ENCODE measurements around the gene ZNF77.

Gene ZNF77

DNA sequence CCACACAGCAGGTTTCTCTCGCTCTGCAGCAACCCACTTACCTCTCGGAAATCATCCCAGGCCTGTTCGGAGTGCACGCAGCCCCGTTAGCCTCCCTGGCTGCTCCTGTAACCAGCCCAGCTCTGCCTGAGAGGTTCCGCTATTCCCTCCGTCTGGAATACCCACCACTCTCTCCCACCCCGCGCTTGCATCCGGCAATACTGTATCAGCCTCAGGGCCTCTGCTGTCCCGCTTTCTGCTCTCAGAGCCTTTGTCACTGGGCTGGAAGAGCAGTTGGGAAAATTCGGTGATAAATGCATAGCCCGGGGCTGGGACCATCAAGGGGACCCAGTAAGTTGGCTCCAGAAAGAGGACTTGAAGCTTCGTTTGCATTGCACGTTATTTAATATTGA, 31.8 kb upstream of the ZNF77 start:
- peaks cover 27% of the 10 kb centered on the region for H3K4me1 Mint-ChIP-seq
- peaks cover 100% of the 10 kb centered on the region for H3K27me3 Mint-ChIP-seq (ENCODE audit: low read depth, poor library complexity)
- peak overlapping the region; percentile 66 for H3K4me3 Mint-ChIP-seq
- no peaks in the 10 kb centered on the region for H3K9me3 Mint-ChIP-seq
- H3K36me3 Mint-ChIP-seq (ENCODE audit: low read depth): no peaks in the 10 kb centered on the region
- TF ChIP-seq, protein P1, sequence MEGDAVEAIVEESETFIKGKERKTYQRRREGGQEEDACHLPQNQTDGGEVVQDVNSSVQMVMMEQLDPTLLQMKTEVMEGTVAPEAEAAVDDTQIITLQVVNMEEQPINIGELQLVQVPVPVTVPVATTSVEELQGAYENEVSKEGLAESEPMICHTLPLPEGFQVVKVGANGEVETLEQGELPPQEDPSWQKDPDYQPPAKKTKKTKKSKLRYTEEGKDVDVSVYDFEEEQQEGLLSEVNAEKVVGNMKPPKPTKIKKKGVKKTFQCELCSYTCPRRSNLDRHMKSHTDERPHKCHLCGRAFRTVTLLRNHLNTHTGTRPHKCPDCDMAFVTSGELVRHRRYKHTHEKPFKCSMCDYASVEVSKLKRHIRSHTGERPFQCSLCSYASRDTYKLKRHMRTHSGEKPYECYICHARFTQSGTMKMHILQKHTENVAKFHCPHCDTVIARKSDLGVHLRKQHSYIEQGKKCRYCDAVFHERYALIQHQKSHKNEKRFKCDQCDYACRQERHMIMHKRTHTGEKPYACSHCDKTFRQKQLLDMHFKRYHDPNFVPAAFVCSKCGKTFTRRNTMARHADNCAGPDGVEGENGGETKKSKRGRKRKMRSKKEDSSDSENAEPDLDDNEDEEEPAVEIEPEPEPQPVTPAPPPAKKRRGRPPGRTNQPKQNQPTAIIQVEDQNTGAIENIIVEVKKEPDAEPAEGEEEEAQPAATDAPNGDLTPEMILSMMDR (IDR thresholded peaks at IDR 0.05): no peak
- no peak for DNase-seq
- no peak overlapping the region for H3K27ac Mint-ChIP-seq

DNA sequence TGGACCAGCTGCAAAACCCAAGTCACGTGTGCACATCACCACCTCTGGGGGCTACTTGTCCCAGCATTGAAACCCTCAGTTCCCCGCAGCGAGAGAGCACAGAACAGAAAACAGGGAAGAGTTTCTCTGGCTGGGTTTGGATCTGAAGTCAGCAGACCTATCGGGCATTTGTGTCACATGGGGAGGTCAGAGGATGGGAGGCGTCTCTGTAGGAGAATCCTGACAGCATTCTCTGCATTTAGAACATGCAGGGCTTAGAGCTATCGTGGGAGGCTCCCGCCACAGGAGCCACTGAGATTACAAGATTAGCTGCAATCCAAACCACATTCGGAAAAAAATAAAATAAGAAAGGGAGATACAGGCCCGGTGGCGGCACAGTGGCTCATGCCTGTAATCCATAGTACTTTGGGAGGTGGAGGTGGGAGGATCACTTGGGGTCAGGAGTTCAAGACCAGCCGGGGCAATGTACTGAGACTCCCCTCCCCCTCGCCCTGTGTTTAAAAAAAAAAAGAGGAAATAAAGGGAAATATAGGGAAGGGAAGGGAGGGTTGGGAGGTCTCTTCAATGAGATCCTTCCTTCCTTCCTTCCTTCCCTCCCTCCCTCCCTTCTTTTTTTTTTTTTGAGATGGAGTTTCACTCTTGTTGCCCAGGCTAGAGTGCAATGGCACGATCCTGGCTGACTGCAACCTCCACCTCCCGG, 29.7 kb upstream of the ZNF77 start:
- TF ChIP-seq, protein P1 (IDR thresholded peaks at IDR 0.05): no peak
- Mint-ChIP-seq H3K27ac (no peak overlapping the region), H3K4me1 (peaks cover 22% of the 10 kb centered on the region), H3K36me3 (ENCODE audit: low read depth) (no peaks in the 10 kb centered on the region), H3K4me3 (peak overlapping the region; percentile 41), H3K27me3 (ENCODE audit: low read depth, poor library complexity) (peaks cover 100% of the 10 kb centered on the region), H3K9me3 (no peaks in the 10 kb centered on the region)
- DNase-seq: no peak

DNA sequence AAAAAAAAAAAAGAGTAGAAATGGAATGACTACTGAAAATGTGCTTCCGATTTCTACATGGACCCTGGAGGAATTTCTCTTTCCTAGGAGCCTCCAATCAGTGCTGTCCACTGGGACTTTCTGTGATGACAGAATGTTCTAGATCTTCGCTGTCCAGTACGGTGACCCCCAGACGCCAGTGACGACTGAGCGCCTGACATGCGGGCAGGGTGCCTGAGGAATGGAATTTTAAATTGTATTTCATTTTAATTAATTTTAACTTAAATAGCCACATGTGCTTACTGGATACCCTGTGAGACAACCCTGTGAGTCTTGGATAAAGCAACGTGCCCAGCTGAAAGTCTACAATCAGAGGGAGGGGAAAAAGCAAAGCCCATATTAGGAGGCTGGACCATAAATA, 28.5 kb upstream of the ZNF77 start:
- H3K4me1 Mint-ChIP-seq: peaks cover 22% of the 10 kb centered on the region
- H3K9me3 Mint-ChIP-seq: peaks cover 2% of the 10 kb centered on the region
- no peak overlapping the region for H3K27ac Mint-ChIP-seq
- no peak for DNase-seq
- no peak overlapping the region for H3K4me3 Mint-ChIP-seq
- TF ChIP-seq, protein P1 (IDR thresholded peaks at IDR 0.05): no peak
- H3K27me3 Mint-ChIP-seq (ENCODE audit: low read depth, poor library complexity): peaks cover 100% of the 10 kb centered on the region
- H3K36me3 Mint-ChIP-seq (ENCODE audit: low read depth): no peaks in the 10 kb centered on the region

DNA sequence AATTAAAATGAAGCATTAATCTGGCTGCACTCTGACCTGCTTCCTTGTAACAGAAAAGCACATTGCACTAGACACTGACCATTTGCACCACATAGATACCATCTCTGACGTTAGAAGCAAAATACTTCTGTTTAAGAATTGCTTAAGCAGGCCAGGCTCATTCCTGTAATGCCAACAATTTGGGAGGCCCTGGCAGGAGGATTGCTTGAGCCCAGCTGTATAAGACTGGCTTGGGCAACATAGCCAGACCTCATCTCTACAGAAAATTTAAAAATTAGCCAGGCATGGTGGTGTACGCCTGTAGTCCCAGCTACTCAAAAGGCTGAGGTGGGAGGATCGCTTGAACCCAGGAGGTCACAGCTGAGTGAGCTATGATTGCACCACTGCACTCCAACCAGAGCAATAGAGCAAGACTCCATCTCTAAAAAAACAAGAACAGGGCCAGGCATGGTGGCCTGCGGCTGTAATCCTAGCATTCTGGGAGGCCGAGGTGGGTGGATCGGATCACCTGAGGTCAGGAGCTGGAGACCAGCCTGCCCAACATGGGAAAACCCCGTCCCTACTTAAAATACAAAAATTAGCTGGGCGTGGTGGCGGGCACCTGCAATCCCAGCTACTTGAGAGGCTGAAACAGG, 25.5 kb upstream of the ZNF77 start:
- TF ChIP-seq, protein P1 (IDR thresholded peaks at IDR 0.05): no peak
- Mint-ChIP-seq H3K9me3 (peaks cover 9% of the 10 kb centered on the region), H3K36me3 (ENCODE audit: low read depth) (no peaks in the 10 kb centered on the region), H3K4me1 (peaks cover 7% of the 10 kb centered on the region), H3K27ac (no peak overlapping the region), H3K27me3 (ENCODE audit: low read depth, poor library complexity) (peaks cover 98% of the 10 kb centered on the region), H3K4me3 (no peak overlapping the region)
- no peak for DNase-seq

DNA sequence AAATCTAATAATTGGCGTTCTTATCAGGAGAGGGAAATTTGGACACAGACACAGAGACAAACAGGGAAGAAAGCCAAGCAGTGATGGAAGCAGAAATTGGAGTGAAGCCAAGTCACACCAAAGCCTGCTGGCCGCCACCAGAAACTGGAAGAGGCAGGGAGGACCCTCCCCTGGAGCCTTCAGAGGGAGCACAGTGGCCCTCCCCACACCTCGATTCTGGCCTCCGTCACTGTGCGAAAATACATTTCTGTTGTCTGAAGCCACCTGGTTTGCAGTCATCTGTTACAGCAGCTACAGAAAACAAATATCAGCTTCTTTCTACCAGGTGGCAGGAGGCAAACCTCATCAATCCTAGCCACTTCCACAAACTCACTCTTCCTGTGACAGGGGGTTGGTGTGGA, 24.3 kb upstream of the ZNF77 start:
- TF ChIP-seq, protein P1 (IDR thresholded peaks at IDR 0.05): no peak
- Mint-ChIP-seq H3K9me3 (peaks cover 11% of the 10 kb centered on the region), H3K27me3 (ENCODE audit: low read depth, poor library complexity) (peaks cover 93% of the 10 kb centered on the region), H3K27ac (no peak overlapping the region), H3K4me1 (peaks cover under 1% of the 10 kb centered on the region), H3K4me3 (no peak overlapping the region), H3K36me3 (ENCODE audit: low read depth) (no peaks in the 10 kb centered on the region)
- DNase-seq: no peak

DNA sequence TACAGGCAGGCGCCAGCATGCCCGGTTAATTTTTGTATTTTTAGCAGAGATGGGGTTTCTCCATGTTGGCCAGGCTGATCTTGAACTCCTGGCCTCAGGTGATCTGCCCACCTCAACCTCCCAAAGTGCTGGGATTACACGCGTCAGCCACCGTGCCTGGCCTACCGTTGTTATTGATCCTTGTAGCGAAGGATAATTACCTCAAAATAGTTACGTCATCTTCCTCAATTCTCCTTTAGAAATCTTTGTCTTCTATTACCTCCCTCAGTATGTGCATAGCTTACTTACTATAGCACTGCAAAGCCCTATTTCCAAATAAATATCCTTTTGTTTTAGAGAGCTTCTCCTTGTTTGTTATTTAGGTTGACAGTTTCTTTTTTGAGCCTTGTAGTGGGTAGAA, 23.2 kb upstream of the ZNF77 start:
- Mint-ChIP-seq H3K36me3 (ENCODE audit: low read depth) (no peaks in the 10 kb centered on the region), H3K27ac (no peak overlapping the region), H3K27me3 (ENCODE audit: low read depth, poor library complexity) (peaks cover 92% of the 10 kb centered on the region), H3K9me3 (peaks cover 15% of the 10 kb centered on the region), H3K4me1 (no peaks in the 10 kb centered on the region), H3K4me3 (no peak overlapping the region)
- TF ChIP-seq, protein P1 (IDR thresholded peaks at IDR 0.05): no peak
- no peak for DNase-seq
